DOHH2 (cell line): Measurements from ENCODE around the gene FAM53B.

Experiments used
- EZH2phosphoT487 ChIP-seq: fragments of 200-600 bp; sonication (generic); IDR thresholded peaks from 2 replicates; pipeline ENCODE4 v1.6.1; 2017; ENCODE audit warnings: borderline replicate concordance, mild to moderate bottlenecking, antibody characterized with exemption, low read length, moderate library complexity, mixed read lengths
- TF ChIP-seq, protein P1 (sequence below): fragments of 200-600 bp; sonication (generic); IDR thresholded peaks from one replicate; pipeline ENCODE4 v1.5.1; 2014; ENCODE audit warnings: antibody characterized with exemption, mild to moderate bottlenecking, low read depth, low read length; ENCODE audit not compliant: poor library complexity, severe bottlenecking

DNA sequence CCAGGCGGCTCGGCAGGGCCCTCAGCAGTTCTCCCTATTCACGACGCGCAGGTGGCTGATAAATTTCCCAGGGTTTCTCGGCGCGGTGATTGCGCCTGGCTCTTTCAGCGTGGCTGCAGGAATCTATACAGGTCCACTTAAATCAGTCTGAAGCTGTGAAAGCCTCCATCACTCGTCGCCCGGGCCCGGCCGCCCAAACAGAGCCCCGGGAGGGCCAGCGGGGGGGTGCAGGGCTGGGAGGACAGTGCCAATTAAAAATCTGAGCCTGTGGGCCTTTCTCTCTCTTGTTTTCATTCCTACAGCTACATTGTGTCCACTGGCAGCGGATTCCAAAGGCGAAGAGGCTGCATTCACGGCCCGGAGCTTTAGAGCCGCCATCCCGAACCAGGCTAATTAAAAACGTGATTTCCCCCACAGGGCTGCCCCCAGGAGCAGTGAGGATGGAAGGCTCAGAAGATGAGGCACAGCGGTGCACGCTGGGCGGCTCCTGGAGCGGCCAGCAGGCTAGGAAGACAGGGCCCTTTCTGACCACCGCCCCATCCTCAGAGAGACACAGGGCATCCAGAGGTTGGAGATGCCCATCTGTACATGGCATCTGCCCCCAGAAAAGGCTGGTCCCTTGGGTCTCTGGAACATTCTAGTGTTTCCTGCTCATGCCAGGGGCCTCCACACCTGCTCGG is 100.7 kb downstream of the FAM53B start:
- TF ChIP-seq, protein P1, sequence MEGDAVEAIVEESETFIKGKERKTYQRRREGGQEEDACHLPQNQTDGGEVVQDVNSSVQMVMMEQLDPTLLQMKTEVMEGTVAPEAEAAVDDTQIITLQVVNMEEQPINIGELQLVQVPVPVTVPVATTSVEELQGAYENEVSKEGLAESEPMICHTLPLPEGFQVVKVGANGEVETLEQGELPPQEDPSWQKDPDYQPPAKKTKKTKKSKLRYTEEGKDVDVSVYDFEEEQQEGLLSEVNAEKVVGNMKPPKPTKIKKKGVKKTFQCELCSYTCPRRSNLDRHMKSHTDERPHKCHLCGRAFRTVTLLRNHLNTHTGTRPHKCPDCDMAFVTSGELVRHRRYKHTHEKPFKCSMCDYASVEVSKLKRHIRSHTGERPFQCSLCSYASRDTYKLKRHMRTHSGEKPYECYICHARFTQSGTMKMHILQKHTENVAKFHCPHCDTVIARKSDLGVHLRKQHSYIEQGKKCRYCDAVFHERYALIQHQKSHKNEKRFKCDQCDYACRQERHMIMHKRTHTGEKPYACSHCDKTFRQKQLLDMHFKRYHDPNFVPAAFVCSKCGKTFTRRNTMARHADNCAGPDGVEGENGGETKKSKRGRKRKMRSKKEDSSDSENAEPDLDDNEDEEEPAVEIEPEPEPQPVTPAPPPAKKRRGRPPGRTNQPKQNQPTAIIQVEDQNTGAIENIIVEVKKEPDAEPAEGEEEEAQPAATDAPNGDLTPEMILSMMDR = no peak
- TF ChIP-seq EZH2phosphoT487 = no peak
